ENCODE data around the gene DLG2. TPM values are rescaled to one million over a fixed set of nuclear protein-coding genes. Genes with fewer than 3 reads are reported as not detected.

The DLG2 gene
- total and polyA plus RNA-seq, 2 of the 8 experiments (the other 6 are each of a cell fraction or from before 2014, with no cell fraction given), result 1.7 to 14.3 TPM

DNA sequence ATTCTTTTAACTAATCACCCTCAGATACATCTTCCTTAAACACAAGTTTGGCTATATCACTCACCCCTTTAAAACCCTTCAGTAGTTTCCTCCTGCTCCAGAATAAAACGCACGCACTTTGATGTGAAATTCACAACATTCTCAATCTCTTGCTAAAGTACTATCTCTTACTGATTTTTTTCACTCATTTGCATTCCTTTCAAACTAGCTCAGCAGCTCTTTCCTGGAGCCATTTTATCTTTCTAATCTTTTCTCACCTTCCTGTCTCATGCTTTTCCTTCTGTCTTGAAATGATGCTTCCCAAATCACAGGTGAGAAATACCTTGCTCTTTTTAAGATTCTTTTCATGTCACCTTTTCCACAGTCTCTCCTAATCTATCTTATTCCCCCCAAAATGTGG lies 1074.4 kb downstream of the DLG2 start:
- Histone ChIP-seq H3K56ac (replicated peaks; ENCODE audit: insufficient read length, low read depth, low read length) (no peak overlapping the region), H3K4ac (replicated peaks; ENCODE audit: insufficient read length, low read depth, low read length) (no peak overlapping the region), H3K4me3 (ENCODE audit: extremely low read depth in 1 of 4, insufficient read depth in 2 of 4, low read depth in 3 of 4, low read length in 4 of 4) (no peak overlapping the region), H3K27ac (ENCODE audit: low read depth, low read length) (no peak overlapping the region), H3K79me1 (ENCODE audit: low read depth, low read length) (no peaks in the 10 kb centered on the region), H3K4me1 (replicated peaks in 1 of 4; ENCODE audit: control insufficient read depth in 3 of 4, insufficient read depth in 4 of 4, low read length in 3 of 4) (no peaks in the 10 kb centered on the region), H3K23ac (ENCODE audit: insufficient read length) (no peak overlapping the region), H3K9me3 (ENCODE audit: insufficient read depth in 2 of 2, low read depth in 1 of 2, low read length in 1 of 2) (no peaks in the 10 kb centered on the region), H2BK12ac (ENCODE audit: low read depth, low read length) (no peak overlapping the region), H2AK5ac (ENCODE audit: low read depth, low read length) (no peak overlapping the region), H3K27me3 (replicated peaks in 1 of 4; ENCODE audit: control insufficient read depth in 3 of 4, extremely low read depth in 1 of 4, insufficient read depth in 3 of 4, low read length in 3 of 4) (no peaks in the 10 kb centered on the region), H3K23me2 (ENCODE audit: low read depth, low read length) (no peaks in the 10 kb centered on the region), H2BK120ac (replicated peaks; ENCODE audit: low read depth, low read length) (no peak overlapping the region), H4K20me1 (replicated peaks in 1 of 2; ENCODE audit: control insufficient read depth in 1 of 2, insufficient read depth in 2 of 2, low read length in 2 of 2) (no peaks in the 10 kb centered on the region), H3K14ac (ENCODE audit: insufficient read length) (no peak overlapping the region), H2BK5ac (ENCODE audit: low read depth, low read length) (no peak overlapping the region), H2BK20ac (ENCODE audit: low read length) (no peak overlapping the region), H2AFZ (ENCODE audit: low read length) (no peak overlapping the region), H3K4me2 (ENCODE audit: insufficient read depth in 1 of 2, low read depth in 2 of 2, low read length in 2 of 2) (no peak overlapping the region), H3K18ac (ENCODE audit: extremely low read depth, low read length) (no peak overlapping the region), H2BK15ac (ENCODE audit: low read length) (no peak overlapping the region), H3K9ac (replicated peaks in 1 of 4; ENCODE audit: extremely low read depth in 1 of 4, low read depth in 3 of 4, low read length in 3 of 4) (no peak overlapping the region), H4K5ac (ENCODE audit: insufficient read length, low read depth, low read length) (no peak overlapping the region), H3K79me2 (ENCODE audit: control insufficient read depth in 1 of 2, insufficient read depth in 2 of 2, low read length in 2 of 2) (no peaks in the 10 kb centered on the region), H4K8ac (ENCODE audit: extremely low read depth, insufficient read depth, low read length) (no peak overlapping the region), H4K91ac (replicated peaks; ENCODE audit: insufficient read length, low read length) (no peak overlapping the region), H3K36me3 (ENCODE audit: control insufficient read depth in 2 of 4, insufficient read depth in 4 of 4, low read length in 3 of 4) (no peaks in the 10 kb centered on the region)
- FAIRE-seq (no peak), DNase-seq (ENCODE audit: low read depth in 1 of 2, low spot score in 2 of 2) (no peak)
- ChIA-PET CTCF (ENCODE audit: partially characterized antibody) (interaction anchor here (1.2 to 1.3 kb wide), 2 partner anchors 8 to 29 kb away, joined by 3 to 4 read pairs; no protein-coding TSS in a partner anchor), POLR2A (ENCODE audit: partially characterized antibody) (no interaction called here)
- 81% methylated on average over 2 of the region's 2 CpGs; no CpG with 5 or more reads in 1 of the 2 experiments for WGBS, 2 experiments (ENCODE audit: extremely low coverage in 1 of 2, insufficient coverage in 1 of 2, insufficient read length in 1 of 2, insufficient replicate concordance in 2 of 2, low coverage in 1 of 2, low lambda C conversion rate in 2 of 2, missing lambda C conversion rate in 1 of 2)
- TF ChIP-seq HDAC2 (IDR thresholded peaks at IDR 0.05; ENCODE audit: borderline replicate concordance in 1 of 2, low read depth in 2 of 2, low read length in 2 of 2) (no peak), TBP (IDR thresholded peaks at IDR 0.05; ENCODE audit: low read depth, low read length) (no peak)
